Stomach (tissue), 4 donors: Measurements from ENCODE around the gene OMA1.

ENCODE experiments used
- EP300 ChIP-seq: sonication (generic); formaldehyde crosslinking; IDR thresholded peaks from one replicate; pipeline ENCODE4 v1.6.1; 2017; ENCODE audit warnings: antibody characterized with exemption
- POLR2A ChIP-seq, 4 donors: fragments of 450-650 bp; IDR thresholded peaks; one replicate each; pipeline ENCODE4 v1.6.1; 2016; ENCODE audit warnings: antibody characterized with exemption in 4 of 4, control low read depth in 2 of 4, mild to moderate bottlenecking in 1 of 4, moderate library complexity in 1 of 4
- POLR2AphosphoS5 ChIP-seq, 3 donors: sonication (generic); formaldehyde crosslinking; IDR thresholded peaks; one replicate each; pipeline ENCODE4 v1.6.1; 2016; ENCODE audit warnings: antibody characterized with exemption in 3 of 3
- TF ChIP-seq, protein P1 (sequence below), 7 experiments: fragments of 450-650 bp in 4 of 7; fragments of 200-600 bp in 3 of 7; sonication (generic) in 3 of 7; IDR thresholded peaks; one replicate each; pipeline ENCODE4 v1.5.1; 2016 to 2019; ENCODE audit warnings: antibody characterized with exemption in 7 of 7, control low read depth in 2 of 7, mild to moderate bottlenecking in 1 of 7

DNA sequence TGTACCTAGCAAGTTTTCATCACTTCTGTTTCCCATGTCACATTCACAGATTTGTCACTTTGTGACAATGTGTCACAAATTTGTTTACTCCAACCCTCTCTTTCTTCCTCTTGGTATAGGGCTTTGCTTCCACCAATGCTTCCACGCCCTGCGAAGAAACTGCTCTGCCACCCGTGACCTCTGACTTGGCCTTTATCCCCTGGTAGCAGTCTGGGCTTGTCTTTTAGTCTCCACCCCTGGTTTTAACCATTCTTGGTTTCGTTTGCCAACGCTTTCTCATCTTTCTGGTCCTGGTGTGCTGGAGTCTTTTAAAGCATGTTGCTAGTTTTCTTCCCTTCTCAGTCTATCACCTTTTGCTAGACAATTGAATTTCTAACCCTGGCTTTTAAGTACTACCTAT lies 22.4 kb upstream of the OMA1 start:
- no peak for TF ChIP-seq POLR2A (IDR thresholded peaks at IDR 0.05)
- TF ChIP-seq POLR2AphosphoS5 (IDR thresholded peaks at IDR 0.05): no peak
- TF ChIP-seq, protein P1, sequence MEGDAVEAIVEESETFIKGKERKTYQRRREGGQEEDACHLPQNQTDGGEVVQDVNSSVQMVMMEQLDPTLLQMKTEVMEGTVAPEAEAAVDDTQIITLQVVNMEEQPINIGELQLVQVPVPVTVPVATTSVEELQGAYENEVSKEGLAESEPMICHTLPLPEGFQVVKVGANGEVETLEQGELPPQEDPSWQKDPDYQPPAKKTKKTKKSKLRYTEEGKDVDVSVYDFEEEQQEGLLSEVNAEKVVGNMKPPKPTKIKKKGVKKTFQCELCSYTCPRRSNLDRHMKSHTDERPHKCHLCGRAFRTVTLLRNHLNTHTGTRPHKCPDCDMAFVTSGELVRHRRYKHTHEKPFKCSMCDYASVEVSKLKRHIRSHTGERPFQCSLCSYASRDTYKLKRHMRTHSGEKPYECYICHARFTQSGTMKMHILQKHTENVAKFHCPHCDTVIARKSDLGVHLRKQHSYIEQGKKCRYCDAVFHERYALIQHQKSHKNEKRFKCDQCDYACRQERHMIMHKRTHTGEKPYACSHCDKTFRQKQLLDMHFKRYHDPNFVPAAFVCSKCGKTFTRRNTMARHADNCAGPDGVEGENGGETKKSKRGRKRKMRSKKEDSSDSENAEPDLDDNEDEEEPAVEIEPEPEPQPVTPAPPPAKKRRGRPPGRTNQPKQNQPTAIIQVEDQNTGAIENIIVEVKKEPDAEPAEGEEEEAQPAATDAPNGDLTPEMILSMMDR (IDR thresholded peaks at IDR 0.05): no peak
- no peak for TF ChIP-seq EP300
